K562 (cell line): ENCODE results near the gene MPZL1. TPM values are rescaled to one million over a fixed set of nuclear protein-coding genes. Genes with fewer than 3 reads are reported as not detected.

Experiments used
- AFF1 ChIP-seq, 2 experiments: fragments of 450-650 bp; IDR thresholded peaks; 2 replicates each; pipeline ENCODE4 v1.6.1; 2018; ENCODE audit warnings: mild to moderate bottlenecking in 2 of 2, low read depth in 1 of 2; ENCODE audit not compliant: partially characterized antibody in 2 of 2
- CEBPB ChIP-seq: fragments of 450-650 bp; IDR thresholded peaks from 2 replicates; pipeline ENCODE4 v1.6.1; 2016; ENCODE audit warnings: missing genetic modification characterization, missing compliant biosample characterization
- CHD7 ChIP-seq: fragments of 200-600 bp; sonication (generic); IDR thresholded peaks from one replicate; pipeline ENCODE4 v1.6.1; 2012; ENCODE audit warnings: mild to moderate bottlenecking, low read depth, low read length, inconsistent platforms
- IFI16 ChIP-seq: fragments of 250-450 bp; sonication (Bioruptor Pico); IDR thresholded peaks from 2 replicates; pipeline ENCODE4 v2.1.2; 2022; ENCODE audit warnings: mild to moderate bottlenecking, inconsistent platforms
- SNRNP70 ChIP-seq: fragments of 200-400 bp; formaldehyde crosslinking; optimal IDR thresholded peaks from 2 replicates; pipeline ENCODE3; 2017; ENCODE audit warnings: low read depth, low read length
- U2AF2 ChIP-seq: fragments of 200-400 bp; formaldehyde crosslinking; optimal IDR thresholded peaks from 2 replicates; pipeline ENCODE3; 2017; ENCODE audit warnings: low read depth, mild to moderate bottlenecking, low read length
- ZBTB33 ChIP-seq: sonication (generic); formaldehyde crosslinking; IDR thresholded peaks from 2 replicates; pipeline ENCODE4 v1.8.1; 2023; ENCODE audit warnings: mild to moderate bottlenecking, missing genetic modification reagents
- polyA plus RNA-seq, 8 experiments: library from polyadenylated mRNA; depleted of rRNA in 4 of 8; stranded (reverse) in 5 of 8; unstranded in 3 of 8; fragments of >200 nt; fragmentation: Nextera tagmentation in 2 of 8; fragmentation: Illumina TruSeq in 1 of 8; extraction: Ambion mirVana in 2 of 8; extraction: Trizol in 1 of 8; gene quantifications; 2 replicates each; pipeline versions ENCODE4 v1.2.1 to v1.2.3, GENCODE V29; 2011 to 2014; ENCODE audit warnings: inconsistent platforms in 1 of 8, missing spikeins in 1 of 8
- total RNA-seq, 7 experiments: library from RNA; depleted of rRNA in 6 of 7; stranded (reverse); fragments of >200 nt in 6 of 7; fragmentation: Illumina TruSeq in 2 of 7; extraction: Trizol in 2 of 7; gene quantifications; 2 replicates each; pipeline versions ENCODE4 v1.2.1 to v1.2.3, GENCODE V29; 2011 to 2021; ENCODE audit warnings: low replicate concordance in 1 of 7
- TF ChIP-seq, protein P1 (sequence below): sonication (generic); formaldehyde crosslinking; IDR thresholded peaks from 2 replicates; pipeline ENCODE4 v1.5.0; 2020; ENCODE audit warnings: missing genetic modification reagents

The MPZL1 gene
- total and polyA plus RNA-seq, 9 of the 15 experiments (the other 6 are each of a cell fraction or from before 2014, with no cell fraction given) = 14.5 to 153 (median 66.5) TPM

DNA sequence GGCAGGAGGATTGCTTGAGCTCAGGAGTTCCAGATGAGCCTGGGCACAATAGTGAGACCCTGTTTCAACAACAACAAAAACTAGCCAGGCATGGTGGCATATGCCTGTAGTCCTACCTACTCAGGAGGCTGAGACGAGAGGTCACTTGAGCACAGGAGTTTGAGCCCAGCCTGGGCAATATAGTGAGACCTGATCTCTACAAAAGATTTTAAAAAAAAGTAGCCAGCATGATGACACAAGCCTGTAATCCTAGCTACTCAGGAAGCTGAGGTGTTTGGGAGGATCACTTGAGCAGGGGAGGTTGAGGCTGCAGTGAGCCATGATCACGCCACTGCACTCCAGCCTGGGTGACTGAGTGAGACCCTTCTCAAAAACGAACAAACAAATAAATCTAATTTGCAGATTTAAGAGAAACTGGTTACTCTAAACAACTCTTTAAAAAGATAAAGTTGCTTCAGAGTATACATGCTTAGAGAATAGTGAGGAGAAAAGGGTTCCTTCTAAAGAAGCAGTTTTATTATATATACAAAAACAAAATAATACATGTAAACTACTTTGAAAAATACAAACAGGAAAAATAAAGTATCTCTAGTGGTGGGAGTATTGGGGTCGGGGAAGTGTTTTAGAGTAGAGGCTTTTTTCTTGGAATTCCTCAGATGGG is 103.8 kb downstream of the MPZL1 start (continued):
- TF ChIP-seq AFF1 (IDR thresholded peaks at IDR 0.05; ENCODE audit: low read depth in 1 of 2, partially characterized antibody in 2 of 2) = peak; percentile 23 to 44
- no peak for TF ChIP-seq CEBPB
- TF ChIP-seq CHD7 = no peak
- TF ChIP-seq, protein P1, sequence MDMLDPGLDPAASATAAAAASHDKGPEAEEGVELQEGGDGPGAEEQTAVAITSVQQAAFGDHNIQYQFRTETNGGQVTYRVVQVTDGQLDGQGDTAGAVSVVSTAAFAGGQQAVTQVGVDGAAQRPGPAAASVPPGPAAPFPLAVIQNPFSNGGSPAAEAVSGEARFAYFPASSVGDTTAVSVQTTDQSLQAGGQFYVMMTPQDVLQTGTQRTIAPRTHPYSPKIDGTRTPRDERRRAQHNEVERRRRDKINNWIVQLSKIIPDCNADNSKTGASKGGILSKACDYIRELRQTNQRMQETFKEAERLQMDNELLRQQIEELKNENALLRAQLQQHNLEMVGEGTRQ (CRISPR knock-in tag) = no peak
- TF ChIP-seq IFI16 (CRISPR knock-in tag) = no peak
- no peak for TF ChIP-seq U2AF2
- TF ChIP-seq ZBTB33 (CRISPR knock-in tag) = no peak
- no peak for TF ChIP-seq SNRNP70
